PC-9 (cell line): ENCODE results near the gene NLRP12.

Source experiments
- EZH2 ChIP-seq: fragments of 200-600 bp; sonication (generic); IDR thresholded peaks from 2 replicates; pipeline ENCODE4 v1.8.0; 2017; ENCODE audit warnings: antibody characterized with exemption, low read depth
- TF ChIP-seq, protein P1 (sequence below): fragments of 200-600 bp; sonication (generic); conservative IDR thresholded peaks from 2 replicates; pipeline ENCODE4 v1.6.1; 2017; ENCODE audit warnings: mixed run types, antibody characterized with exemption, mild to moderate bottlenecking, moderate library complexity

GRCh38 chr19:53787266-53787665 lies 36.8 kb downstream of the NLRP12 start:
- TF ChIP-seq, protein P1, sequence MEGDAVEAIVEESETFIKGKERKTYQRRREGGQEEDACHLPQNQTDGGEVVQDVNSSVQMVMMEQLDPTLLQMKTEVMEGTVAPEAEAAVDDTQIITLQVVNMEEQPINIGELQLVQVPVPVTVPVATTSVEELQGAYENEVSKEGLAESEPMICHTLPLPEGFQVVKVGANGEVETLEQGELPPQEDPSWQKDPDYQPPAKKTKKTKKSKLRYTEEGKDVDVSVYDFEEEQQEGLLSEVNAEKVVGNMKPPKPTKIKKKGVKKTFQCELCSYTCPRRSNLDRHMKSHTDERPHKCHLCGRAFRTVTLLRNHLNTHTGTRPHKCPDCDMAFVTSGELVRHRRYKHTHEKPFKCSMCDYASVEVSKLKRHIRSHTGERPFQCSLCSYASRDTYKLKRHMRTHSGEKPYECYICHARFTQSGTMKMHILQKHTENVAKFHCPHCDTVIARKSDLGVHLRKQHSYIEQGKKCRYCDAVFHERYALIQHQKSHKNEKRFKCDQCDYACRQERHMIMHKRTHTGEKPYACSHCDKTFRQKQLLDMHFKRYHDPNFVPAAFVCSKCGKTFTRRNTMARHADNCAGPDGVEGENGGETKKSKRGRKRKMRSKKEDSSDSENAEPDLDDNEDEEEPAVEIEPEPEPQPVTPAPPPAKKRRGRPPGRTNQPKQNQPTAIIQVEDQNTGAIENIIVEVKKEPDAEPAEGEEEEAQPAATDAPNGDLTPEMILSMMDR: no peak
- TF ChIP-seq EZH2: no peak
